Astrocyte (in vitro differentiated cells and primary cell): ENCODE data around the gene MORN5. TPM values are rescaled to one million over a fixed set of nuclear protein-coding genes. Genes with fewer than 3 reads are reported as not detected.

Experiments
- DNase-seq: peaks from one replicate; pipeline ENCODE4 v3.0.0-alpha.2; 2010; ENCODE audit warnings: low read depth
- FAIRE-seq: peaks from 2 replicates; lab custom pipeline; 2011; peaks lifted over from hg19 to GRCh38; lab: Jason Lieb, UNC
- H2AFZ ChIP-seq: 2 replicates; pipeline ENCODE4 v1.6.0; 2012; ENCODE audit warnings: low read depth, low read length, inconsistent platforms
- H3K27ac ChIP-seq: 2 replicates; pipeline ENCODE4 v1.5.1; 2011; ENCODE audit warnings: low read depth, low read length, inconsistent platforms
- H3K27me3 ChIP-seq: 2 replicates; pipeline ENCODE4 v1.6.0; 2011; ENCODE audit warnings: low read length, inconsistent platforms; ENCODE audit not compliant: insufficient read depth
- H3K36me3 ChIP-seq: 2 replicates; pipeline ENCODE4 v1.5.1; 2011; ENCODE audit warnings: low read length, inconsistent platforms; ENCODE audit not compliant: insufficient read depth
- H3K4me1 ChIP-seq: 2 replicates; pipeline ENCODE4 v1.5.1; 2011; ENCODE audit warnings: low read length, inconsistent platforms; ENCODE audit not compliant: insufficient read depth
- H3K4me2 ChIP-seq: 2 replicates; pipeline ENCODE4 v1.6.0; 2012; ENCODE audit warnings: low read length, inconsistent platforms
- H3K4me3 ChIP-seq: 2 replicates; pipeline ENCODE4 v1.5.1; 2011; ENCODE audit warnings: low read depth, mild to moderate bottlenecking, low read length, inconsistent platforms; ENCODE audit not compliant: insufficient read depth
- H3K79me2 ChIP-seq: 2 replicates; pipeline ENCODE4 v1.6.0; 2012; ENCODE audit warnings: mild to moderate bottlenecking, low read length, inconsistent platforms; ENCODE audit not compliant: insufficient read depth
- H3K9ac ChIP-seq: 2 replicates; pipeline ENCODE4 v1.6.0; 2012; ENCODE audit warnings: mild to moderate bottlenecking, low read length, inconsistent platforms
- H3K9me3 ChIP-seq: 2 replicates; pipeline ENCODE4 v1.5.1; 2012; ENCODE audit warnings: low read depth, mild to moderate bottlenecking, low read length, inconsistent platforms; ENCODE audit not compliant: insufficient read depth
- H4K20me1 ChIP-seq: 2 replicates; pipeline ENCODE4 v1.6.0; 2012; ENCODE audit warnings: low read length, inconsistent platforms; ENCODE audit not compliant: insufficient read depth
- H3K27ac Mint-ChIP-seq: one replicate; pipeline ENCODE4 v1.8.0; 2021; ENCODE audit warnings: mild to moderate bottlenecking, mixed read lengths; ENCODE audit not compliant: unreplicated experiment
- H3K27me3 Mint-ChIP-seq: one replicate; pipeline ENCODE4 v1.8.0; 2021; ENCODE audit warnings: low read depth, mixed read lengths; ENCODE audit not compliant: unreplicated experiment
- H3K36me3 Mint-ChIP-seq: one replicate; pipeline ENCODE4 v1.8.0; 2021; ENCODE audit warnings: low read depth, mixed read lengths; ENCODE audit not compliant: unreplicated experiment
- H3K4me1 Mint-ChIP-seq: one replicate; pipeline ENCODE4 v1.8.0; 2021; ENCODE audit warnings: low read depth, mixed read lengths; ENCODE audit not compliant: unreplicated experiment
- H3K4me3 Mint-ChIP-seq: one replicate; pipeline ENCODE4 v1.8.0; 2021; ENCODE audit warnings: mild to moderate bottlenecking, moderate library complexity, mixed read lengths; ENCODE audit not compliant: unreplicated experiment
- H3K9me3 Mint-ChIP-seq: one replicate; pipeline ENCODE4 v1.8.0; 2021; ENCODE audit warnings: mild to moderate bottlenecking, mixed read lengths; ENCODE audit not compliant: unreplicated experiment
- CTCF ChIP-seq: IDR thresholded peaks from 2 replicates; pipeline ENCODE4 v1.5.1; 2011; ENCODE audit warnings: low read depth, mild to moderate bottlenecking, inconsistent platforms, low read length, moderate library complexity; ENCODE audit not compliant: insufficient read depth
- EZH2 ChIP-seq: IDR thresholded peaks from 2 replicates; pipeline ENCODE4 v1.6.1; 2012; ENCODE audit warnings: mild to moderate bottlenecking, low read length, inconsistent platforms; ENCODE audit not compliant: insufficient read depth
- total RNA-seq: library from RNA; stranded (reverse); gene quantifications from 2 replicates; pipeline ENCODE4 v1.2.1, GENCODE V29; 2021

Gene MORN5
- total RNA-seq, 1 donor from 2014 or later = not detected

DNA sequence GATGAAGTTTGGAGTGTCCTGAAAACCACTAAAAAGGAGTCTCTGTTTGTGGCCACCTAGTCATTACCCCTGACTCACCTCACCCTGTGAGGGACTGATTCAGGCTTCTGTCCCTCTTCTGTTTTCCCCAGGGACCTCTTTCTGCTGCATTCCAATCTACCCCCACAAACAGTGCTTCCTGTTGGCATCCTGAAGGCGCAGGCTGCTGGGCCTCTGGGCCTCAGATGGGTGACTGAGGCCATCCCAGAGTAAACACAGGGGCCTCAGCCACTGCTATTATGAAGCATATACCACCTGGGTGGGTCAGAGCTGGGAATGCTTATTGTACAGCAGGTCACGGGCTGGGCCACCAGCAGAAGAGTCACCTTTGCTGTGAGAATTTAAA is 20.0 kb downstream of the MORN5 start:
- no peak overlapping the region for H3K4me3 Mint-ChIP-seq
- no peak overlapping the region for H3K27ac ChIP-seq
- no peaks in the 10 kb centered on the region for H3K9me3 Mint-ChIP-seq
- peaks cover 23% of the 10 kb centered on the region for H3K27me3 Mint-ChIP-seq
- H3K4me2 ChIP-seq = peak overlapping the region; percentile 54
- peaks cover 27% of the 10 kb centered on the region for H3K27me3 ChIP-seq
- H3K9me3 ChIP-seq = no peaks in the 10 kb centered on the region
- no peak overlapping the region for H2AFZ ChIP-seq
- no peak overlapping the region for H3K4me3 ChIP-seq
- TF ChIP-seq EZH2 (no peak), CTCF (no peak)
- peaks cover 10% of the 10 kb centered on the region for H3K4me1 ChIP-seq
- no peaks in the 10 kb centered on the region for H3K36me3 Mint-ChIP-seq
- DNase-seq (peak; percentile 3), FAIRE-seq (no peak)
- no peaks in the 10 kb centered on the region for H3K36me3 ChIP-seq
- H3K4me1 Mint-ChIP-seq = peaks cover 6% of the 10 kb centered on the region
- no peaks in the 10 kb centered on the region for H3K79me2 ChIP-seq
- no peak overlapping the region for H3K27ac Mint-ChIP-seq
- no peaks in the 10 kb centered on the region for H4K20me1 ChIP-seq
- H3K9ac ChIP-seq = no peak overlapping the region

- Histone ChIP-seq H4K20me1 (no peaks in the 10 kb centered on the region), H3K9ac (no peak overlapping the region), H3K36me3 (no peaks in the 10 kb centered on the region), H3K4me3 (no peak overlapping the region), H3K27me3 (peaks cover 29% of the 10 kb centered on the region), H3K4me2 (no peak overlapping the region), H3K9me3 (no peaks in the 10 kb centered on the region), H3K4me1 (peaks cover 10% of the 10 kb centered on the region), H2AFZ (no peak overlapping the region), H3K79me2 (no peaks in the 10 kb centered on the region), H3K27ac (no peak overlapping the region)
- Mint-ChIP-seq H3K36me3 (no peaks in the 10 kb centered on the region), H3K27ac (peak overlapping the region; percentile 26), H3K27me3 (peaks cover 22% of the 10 kb centered on the region), H3K4me1 (peaks cover 6% of the 10 kb centered on the region), H3K4me3 (no peak overlapping the region), H3K9me3 (no peaks in the 10 kb centered on the region)
- TF ChIP-seq CTCF (no peak), EZH2 (no peak)
- DNase-seq (peak; percentile 79), FAIRE-seq (peak; percentile 54)
Measured at GRCh38 chr9:122180633-122181032, 20.9 kb downstream of the MORN5 start.

DNA sequence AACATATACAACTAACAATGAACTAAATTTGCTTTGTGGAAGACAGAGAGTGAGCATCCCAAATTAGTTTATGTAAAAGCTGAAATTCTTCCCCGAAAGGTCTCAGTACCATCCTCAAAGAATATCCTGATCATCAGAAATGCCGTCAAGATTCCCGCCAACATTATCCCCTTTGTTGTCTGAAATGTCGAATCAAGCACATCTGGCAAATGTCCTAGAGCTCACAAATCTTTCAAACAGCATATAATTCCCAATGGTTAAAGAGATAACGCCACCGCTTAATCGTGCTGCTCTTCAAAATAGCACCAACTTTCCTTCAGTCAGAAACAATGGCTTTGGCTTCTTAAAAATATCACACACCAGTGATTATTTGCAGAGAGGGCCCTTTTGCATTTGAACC is 23.8 kb downstream of the MORN5 start:
- Mint-ChIP-seq H3K27ac (no peak overlapping the region), H3K9me3 (no peaks in the 10 kb centered on the region), H3K27me3 (peaks cover 24% of the 10 kb centered on the region), H3K4me3 (no peak overlapping the region), H3K36me3 (no peaks in the 10 kb centered on the region), H3K4me1 (peaks cover 6% of the 10 kb centered on the region)
- peaks cover 10% of the 10 kb centered on the region for H3K4me1 ChIP-seq
- no peaks in the 10 kb centered on the region for H3K36me3 ChIP-seq
- TF ChIP-seq EZH2 = no peak
- TF ChIP-seq CTCF = no peak
- no peaks in the 10 kb centered on the region for H3K9me3 ChIP-seq
- DNase-seq (no peak), FAIRE-seq (no peak)
- H4K20me1 ChIP-seq = no peaks in the 10 kb centered on the region
- no peak overlapping the region for H3K4me3 ChIP-seq
- no peaks in the 10 kb centered on the region for H3K79me2 ChIP-seq
- no peak overlapping the region for H2AFZ ChIP-seq
- no peak overlapping the region for H3K9ac ChIP-seq
- H3K4me2 ChIP-seq = no peak overlapping the region
- H3K27me3 ChIP-seq = peaks cover 25% of the 10 kb centered on the region
- no peak overlapping the region for H3K27ac ChIP-seq
